ENCODE results near the gene HEMK1.
A peak's percentile ranks its signal among the peaks of the same experiment; 100 is the strongest.

Gene HEMK1

DNA sequence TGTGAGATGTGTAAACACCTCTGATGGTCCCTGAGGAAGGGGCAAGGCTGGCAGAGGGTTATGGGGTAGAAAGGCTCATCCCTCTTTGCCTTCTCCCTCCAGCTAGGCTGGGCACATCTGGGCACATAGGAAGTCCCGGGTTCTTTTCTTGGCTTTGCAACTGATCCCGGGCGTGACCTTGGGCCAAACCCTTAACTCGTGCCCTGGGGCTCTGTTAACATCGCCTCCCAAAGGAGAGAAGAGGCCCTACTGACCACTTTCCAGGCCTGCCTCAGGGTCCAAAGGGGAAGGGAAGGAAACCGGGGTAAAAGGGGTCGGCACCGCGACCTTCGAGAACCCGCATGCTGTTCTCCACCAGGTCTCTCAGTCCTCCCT, 2.3 kb upstream of the HEMK1 start:
- H3K4me1 ChIP-seq (ENCODE audit: control extremely low read depth in 1 of 4, control insufficient read depth in 4 of 4, insufficient read depth in 4 of 4, low read length in 3 of 4) = peaks cover 7 to 36% (median 30%) of the 10 kb centered on the region in 4 experiments
- 6% methylated on average over 3 of the region's 11 CpGs for WGBS (ENCODE audit: insufficient coverage)
- no peak overlapping the region for H3K27ac ChIP-seq (ENCODE audit: insufficient read depth in 1 of 2, low read depth in 1 of 2, low read length in 2 of 2, poor library complexity in 1 of 2, severe bottlenecking in 2 of 2)
- H3K36me3 ChIP-seq (ENCODE audit: control insufficient read depth in 4 of 4, insufficient read depth in 4 of 4, low read length in 3 of 4) = no peaks in the 10 kb centered on the region
- H3K9me3 ChIP-seq (ENCODE audit: control extremely low read depth in 1 of 5, control insufficient read depth in 4 of 5, insufficient read depth in 2 of 5, low read depth in 1 of 5, low read length in 4 of 5) = no peaks in the 10 kb centered on the region
- ChIA-PET CTCF (interaction anchor here (0.9 to 18.0 kb wide), 4 partner anchors 16 to 86 kb away, joined by 3 to 799 read pairs (median 104); partner anchors contain the start of genes CISH and MAPKAPK3), POLR2A (interaction anchor here (0.5 kb wide), 1 partner anchor 19 kb away, joined by 3 read pairs; no protein-coding TSS in a partner anchor)
- DNase-seq = no peak
- H3K27me3 ChIP-seq (replicated peaks in 2 of 5; ENCODE audit: control insufficient read depth in 4 of 5, insufficient read depth in 5 of 5, low read length in 4 of 5) = peaks cover 0 to 4% (median 0%) of the 10 kb centered on the region in 5 experiments
- H3K4me3 ChIP-seq (ENCODE audit: control insufficient read depth in 1 of 7, extremely low read depth in 1 of 7, insufficient read depth in 4 of 7, low read depth in 2 of 7, low read length in 6 of 7) = peak overlapping the region in 6 of 7 experiments; percentile 50 to 91 (median 62)

DNA sequence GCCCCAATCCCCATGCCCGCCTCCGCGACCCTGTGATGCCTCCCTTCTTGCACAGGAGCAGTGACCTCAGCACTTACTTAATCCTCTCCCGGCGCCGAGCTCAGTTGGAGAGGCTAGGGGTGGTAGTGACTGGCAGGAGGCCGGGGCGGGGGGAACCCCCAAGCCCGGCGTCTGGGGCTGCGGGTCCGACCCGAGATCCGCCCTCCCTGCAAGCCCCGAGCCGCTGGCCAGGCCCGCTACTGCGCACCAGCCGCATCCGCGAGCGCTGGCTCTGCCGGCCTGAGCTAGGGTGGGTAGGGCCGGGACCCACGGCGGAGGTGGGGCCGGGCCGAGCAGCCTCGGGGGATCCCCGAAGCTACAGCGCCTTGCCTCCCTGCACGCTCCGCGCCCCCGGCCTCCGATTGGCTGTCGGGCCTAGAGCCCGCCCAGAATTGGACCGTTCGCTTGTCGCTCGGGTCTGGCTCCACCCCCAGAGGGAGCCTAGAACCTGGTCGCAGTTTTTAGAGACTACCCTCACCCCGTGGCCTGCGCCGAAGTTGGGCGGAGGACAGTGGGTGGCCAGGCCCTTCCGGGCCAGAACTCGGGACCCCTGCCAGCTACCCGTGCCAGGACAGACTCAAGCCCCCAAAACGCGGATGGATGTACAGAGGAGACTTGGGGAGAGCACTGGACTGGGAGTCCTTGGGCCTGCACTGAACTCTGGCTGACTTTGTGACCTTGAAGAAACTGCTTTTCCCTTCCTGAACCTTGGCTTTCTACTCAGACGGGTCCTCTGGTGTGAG, 1.7 kb upstream of the HEMK1 start, which contains the start of gene C3orf18:
Gene C3orf18, minus strand, starts transcription at position 362 of the 782 bp plus-strand sequence. CDS start 2,048 bp downstream, outside the sequence.
- Histone ChIP-seq H3K27ac (ENCODE audit: insufficient read depth in 1 of 2, low read depth in 1 of 2, low read length in 2 of 2, poor library complexity in 1 of 2, severe bottlenecking in 2 of 2) (peak within 1 kb of the TSS in 1 of 2 experiments; percentile 80), H3K4me1 (ENCODE audit: control extremely low read depth in 1 of 4, control insufficient read depth in 4 of 4, insufficient read depth in 4 of 4, low read length in 3 of 4) (peaks cover 7 to 42% (median 36%) of the 10 kb centered on the region in 4 experiments)

DNA sequence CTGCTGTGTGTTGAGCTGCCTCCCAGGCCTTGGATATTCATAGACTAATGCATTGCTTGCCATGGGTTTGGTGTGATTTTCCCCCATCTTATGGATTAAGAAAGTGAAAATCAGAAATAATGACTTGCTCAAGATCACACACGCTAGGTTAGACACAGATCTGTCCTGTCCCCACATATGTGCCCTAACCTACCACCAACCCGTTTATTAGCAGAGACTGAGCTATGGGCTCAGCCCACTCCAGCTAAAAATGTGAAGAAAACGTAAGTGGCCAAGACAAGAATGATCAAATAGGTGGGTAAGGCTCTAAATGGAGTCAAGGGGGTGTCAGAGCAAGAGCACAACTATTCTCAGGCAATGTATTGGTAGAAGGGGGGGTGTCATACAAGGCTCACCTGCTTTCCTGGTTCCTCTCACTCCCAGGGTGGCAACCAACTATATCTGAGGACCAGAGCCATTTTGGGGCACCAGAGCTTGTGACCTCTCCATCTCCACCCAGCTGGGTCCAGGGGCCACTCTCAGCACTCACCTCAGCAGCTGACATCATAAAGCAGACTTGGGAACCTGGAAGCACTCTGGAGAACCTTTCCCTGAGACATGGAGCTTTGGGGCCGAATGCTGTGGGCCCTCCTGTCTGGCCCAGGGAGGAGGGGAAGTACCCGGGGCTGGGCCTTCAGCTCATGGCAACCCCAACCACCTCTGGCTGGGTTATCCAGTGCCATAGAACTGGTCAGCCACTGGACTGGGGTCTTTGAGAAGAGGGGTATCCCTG, 1.4 kb downstream of the HEMK1 start:
- POLR2A ChIA-PET = interaction anchor here (1.0 kb wide), 2 partner anchors 22 to 43 kb away, joined by 3 to 5 read pairs; no protein-coding TSS in a partner anchor
- H3K27me3 ChIP-seq (replicated peaks in 2 of 5; ENCODE audit: control insufficient read depth in 4 of 5, insufficient read depth in 5 of 5, low read length in 4 of 5) = peaks cover 0 to 4% (median 0%) of the 10 kb centered on the region in 5 experiments
- DNase-seq = no peak
- peaks cover 7 to 71% (median 47%) of the 10 kb centered on the region in 4 experiments for H3K4me1 ChIP-seq (ENCODE audit: control extremely low read depth in 1 of 4, control insufficient read depth in 4 of 4, insufficient read depth in 4 of 4, low read length in 3 of 4)
- peaks cover 0 to 13% (median 6%) of the 10 kb centered on the region in 4 experiments for H3K36me3 ChIP-seq (ENCODE audit: control insufficient read depth in 4 of 4, insufficient read depth in 4 of 4, low read length in 3 of 4)
- no peaks in the 10 kb centered on the region for H3K9me3 ChIP-seq (ENCODE audit: control extremely low read depth in 1 of 5, control insufficient read depth in 4 of 5, insufficient read depth in 2 of 5, low read depth in 1 of 5, low read length in 4 of 5)
- H3K27ac ChIP-seq (ENCODE audit: insufficient read depth in 1 of 2, low read depth in 1 of 2, low read length in 2 of 2, poor library complexity in 1 of 2, severe bottlenecking in 2 of 2) = peak overlapping the region in 1 of 2 experiments; percentile 80
- peak overlapping the region in 3 of 7 experiments; percentile 91 to 98 (median 91) for H3K4me3 ChIP-seq (ENCODE audit: control insufficient read depth in 1 of 7, extremely low read depth in 1 of 7, insufficient read depth in 4 of 7, low read depth in 2 of 7, low read length in 6 of 7)
- WGBS (ENCODE audit: insufficient coverage) = 96% methylated on average over 3 of the region's 5 CpGs
- CTCF ChIA-PET = interaction anchor here (1.2 to 18.0 kb wide), 10 partner anchors 8 to 819 kb away, joined by 3 to 799 read pairs (median 9); partner anchors contain the start of genes CISH and MAPKAPK3

More for the DNA sequence above, 1.7 kb upstream of the HEMK1 start, which contains the start of gene C3orf18:
- peak; percentile 90 to 96 (median 95) for DNase-seq
- no peaks in the 10 kb centered on the region for H3K9me3 ChIP-seq (ENCODE audit: control extremely low read depth in 1 of 5, control insufficient read depth in 4 of 5, insufficient read depth in 2 of 5, low read depth in 1 of 5, low read length in 4 of 5)
- CTCF ChIA-PET = interaction anchor here (0.9 to 18.0 kb wide), 4 partner anchors 22 to 86 kb away, joined by 3 to 799 read pairs (median 104); partner anchors contain the start of genes CISH and MAPKAPK3
- peaks cover 0 to 4% (median 0%) of the 10 kb centered on the region in 4 experiments for H3K36me3 ChIP-seq (ENCODE audit: control insufficient read depth in 4 of 4, insufficient read depth in 4 of 4, low read length in 3 of 4)
- peaks cover 0 to 4% (median 0%) of the 10 kb centered on the region in 5 experiments for H3K27me3 ChIP-seq (replicated peaks in 2 of 5; ENCODE audit: control insufficient read depth in 4 of 5, insufficient read depth in 5 of 5, low read length in 4 of 5)
- H3K4me3 ChIP-seq (ENCODE audit: control insufficient read depth in 1 of 7, extremely low read depth in 1 of 7, insufficient read depth in 4 of 7, low read depth in 2 of 7, low read length in 6 of 7) = peak within 1 kb of the TSS; percentile 42 to 98 (median 91)
- POLR2A ChIA-PET = interaction anchor here (0.5 to 0.8 kb wide), 2 partner anchors 18 to 812 kb away, joined by 3 read pairs; no protein-coding TSS in a partner anchor
- WGBS (ENCODE audit: insufficient coverage) = 2% methylated on average over 48 of the region's 53 CpGs

DNA sequence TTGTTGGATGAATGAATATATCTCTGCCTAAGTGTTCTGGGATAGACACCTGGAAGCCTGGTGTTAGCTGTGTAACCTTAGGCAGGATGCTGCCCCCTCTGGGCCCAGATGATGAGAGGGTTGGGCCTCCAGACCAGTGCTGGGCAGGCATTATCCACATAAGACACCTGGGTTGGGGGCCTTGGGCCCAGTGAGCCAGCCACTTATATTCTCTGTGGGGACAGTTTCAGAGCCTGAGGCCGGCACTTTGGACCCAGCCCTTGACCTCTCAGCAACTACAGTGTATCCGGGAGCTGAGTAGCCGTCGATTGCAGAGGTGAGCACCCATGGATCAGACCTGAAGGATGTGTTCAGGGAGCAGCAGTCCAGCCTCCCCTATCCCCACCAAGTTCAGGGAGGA, 2.2 kb downstream of the HEMK1 start:
- no peak overlapping the region for H3K27ac ChIP-seq (ENCODE audit: insufficient read depth in 1 of 2, low read depth in 1 of 2, low read length in 2 of 2, poor library complexity in 1 of 2, severe bottlenecking in 2 of 2)

DNA sequence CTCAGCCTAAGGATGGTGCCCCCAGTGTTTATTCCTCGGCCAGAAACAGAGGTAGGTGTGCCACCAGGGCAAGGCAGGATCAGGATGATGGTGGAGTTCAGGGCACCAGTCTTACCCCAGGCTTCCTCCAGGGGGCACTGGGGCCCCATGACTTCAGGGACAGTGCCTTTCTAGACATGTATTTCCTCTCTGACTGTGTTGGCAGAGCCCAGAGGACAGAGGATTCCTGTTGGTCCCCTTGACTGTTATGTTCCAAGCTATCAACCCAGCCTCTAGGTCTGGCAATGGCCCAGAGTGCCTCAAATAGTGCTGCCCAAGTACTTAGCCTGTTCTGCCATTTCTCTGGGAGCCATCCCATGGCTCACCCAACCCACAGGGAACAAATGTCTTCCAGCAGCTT, 2.8 kb downstream of the HEMK1 start:
- ChIA-PET CTCF (interaction anchor here (0.5 to 18.0 kb wide), 9 partner anchors 9 to 938 kb away, joined by 3 to 799 read pairs (median 8); partner anchors contain the start of genes CISH and MAPKAPK3), POLR2A (interaction anchor here (0.6 to 1.3 kb wide), 3 partner anchors 38 to 41 kb away, joined by 3 to 5 read pairs (median 5); partner anchors contain the start of gene CISH)
- 29% methylated on average over 1 of the region's 1 CpG for WGBS (ENCODE audit: insufficient coverage)

More for the DNA sequence above, 2.2 kb downstream of the HEMK1 start:
- WGBS (ENCODE audit: insufficient coverage) = 100% methylated on average over 1 of the region's 4 CpGs
- peaks cover 0 to 13% (median 8%) of the 10 kb centered on the region in 4 experiments for H3K36me3 ChIP-seq (ENCODE audit: control insufficient read depth in 4 of 4, insufficient read depth in 4 of 4, low read length in 3 of 4)
- H3K4me3 ChIP-seq (ENCODE audit: control insufficient read depth in 1 of 7, extremely low read depth in 1 of 7, insufficient read depth in 4 of 7, low read depth in 2 of 7, low read length in 6 of 7) = no peak overlapping the region
- no peaks in the 10 kb centered on the region for H3K9me3 ChIP-seq (ENCODE audit: control extremely low read depth in 1 of 5, control insufficient read depth in 4 of 5, insufficient read depth in 2 of 5, low read depth in 1 of 5, low read length in 4 of 5)
- H3K4me1 ChIP-seq (ENCODE audit: control extremely low read depth in 1 of 4, control insufficient read depth in 4 of 4, insufficient read depth in 4 of 4, low read length in 3 of 4) = peaks cover 7 to 71% (median 47%) of the 10 kb centered on the region in 4 experiments
- ChIA-PET CTCF (interaction anchor here (1.3 to 18.0 kb wide), 9 partner anchors 10 to 818 kb away, joined by 3 to 799 read pairs (median 8); partner anchors contain the start of genes CISH and MAPKAPK3), POLR2A (no interaction called here)
- H3K27me3 ChIP-seq (replicated peaks in 2 of 5; ENCODE audit: control insufficient read depth in 4 of 5, insufficient read depth in 5 of 5, low read length in 4 of 5) = peaks cover 0 to 4% (median 0%) of the 10 kb centered on the region in 5 experiments
- DNase-seq = no peak

DNA sequence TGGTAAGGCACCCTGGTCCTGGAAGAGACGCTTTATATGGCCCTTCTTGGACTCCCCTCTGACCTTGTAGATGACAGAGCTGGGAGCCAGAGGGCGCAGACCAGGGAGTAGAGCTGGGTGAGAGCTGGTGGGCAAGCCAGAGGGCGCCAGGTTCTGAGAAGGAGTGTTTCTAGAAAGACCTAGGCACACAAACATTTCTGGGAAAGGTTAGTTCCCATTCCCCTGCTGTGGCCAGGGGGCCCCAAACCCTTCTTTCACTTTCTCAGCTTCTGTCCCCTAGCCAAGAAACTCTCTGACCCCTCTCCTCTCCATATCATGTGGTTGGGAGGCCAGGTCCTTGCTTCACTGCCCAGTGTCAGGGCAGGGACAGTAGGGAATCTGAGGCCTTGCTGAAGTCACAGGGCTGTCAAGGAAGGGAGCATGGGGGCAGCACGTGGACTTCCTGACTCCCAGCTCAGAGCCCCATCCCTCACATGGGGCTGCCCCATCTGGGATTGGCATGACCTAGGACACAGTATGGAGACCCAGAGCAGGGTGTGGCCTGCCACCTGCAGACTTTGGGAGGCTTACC, 3.6 kb downstream of the HEMK1 start:
- H3K36me3 ChIP-seq (ENCODE audit: control insufficient read depth in 4 of 4, insufficient read depth in 4 of 4, low read length in 3 of 4) = peaks cover 0 to 22% (median 16%) of the 10 kb centered on the region in 4 experiments
- ChIA-PET CTCF (interaction anchor here (1.1 to 18.0 kb wide), 8 partner anchors 8 to 806 kb away, joined by 3 to 799 read pairs (median 10); partner anchors contain the start of genes CISH and MAPKAPK3), POLR2A (interaction anchor here (1.2 to 1.3 kb wide), 2 partner anchors 39 to 41 kb away, joined by 5 read pairs; partner anchors contain the start of gene CISH)
- peaks cover 7 to 73% (median 39%) of the 10 kb centered on the region in 4 experiments for H3K4me1 ChIP-seq (ENCODE audit: control extremely low read depth in 1 of 4, control insufficient read depth in 4 of 4, insufficient read depth in 4 of 4, low read length in 3 of 4)
- H3K4me3 ChIP-seq (ENCODE audit: control insufficient read depth in 1 of 7, extremely low read depth in 1 of 7, insufficient read depth in 4 of 7, low read depth in 2 of 7, low read length in 6 of 7) = peak overlapping the region in 1 of 7 experiments; percentile 40
- 71% methylated on average over 4 of the region's 4 CpGs for WGBS (ENCODE audit: insufficient coverage)
- H3K27me3 ChIP-seq (replicated peaks in 2 of 5; ENCODE audit: control insufficient read depth in 4 of 5, insufficient read depth in 5 of 5, low read length in 4 of 5) = peaks cover 0 to 2% (median 0%) of the 10 kb centered on the region in 5 experiments
- peak overlapping the region in 1 of 2 experiments; percentile 35 for H3K27ac ChIP-seq (ENCODE audit: insufficient read depth in 1 of 2, low read depth in 1 of 2, low read length in 2 of 2, poor library complexity in 1 of 2, severe bottlenecking in 2 of 2)
- H3K9me3 ChIP-seq (ENCODE audit: control extremely low read depth in 1 of 5, control insufficient read depth in 4 of 5, insufficient read depth in 2 of 5, low read depth in 1 of 5, low read length in 4 of 5) = no peaks in the 10 kb centered on the region
- DNase-seq = no peak

More for the DNA sequence above, 2.8 kb downstream of the HEMK1 start:
- Histone ChIP-seq H3K27ac (ENCODE audit: insufficient read depth in 1 of 2, low read depth in 1 of 2, low read length in 2 of 2, poor library complexity in 1 of 2, severe bottlenecking in 2 of 2) (peak overlapping the region in 1 of 2 experiments; percentile 14), H3K27me3 (replicated peaks in 2 of 5; ENCODE audit: control insufficient read depth in 4 of 5, insufficient read depth in 5 of 5, low read length in 4 of 5) (peaks cover 0 to 2% (median 0%) of the 10 kb centered on the region in 5 experiments), H3K36me3 (ENCODE audit: control insufficient read depth in 4 of 4, insufficient read depth in 4 of 4, low read length in 3 of 4) (peaks cover 0 to 15% (median 11%) of the 10 kb centered on the region in 4 experiments), H3K4me1 (ENCODE audit: control extremely low read depth in 1 of 4, control insufficient read depth in 4 of 4, insufficient read depth in 4 of 4, low read length in 3 of 4) (peaks cover 7 to 70% (median 44%) of the 10 kb centered on the region in 4 experiments), H3K4me3 (ENCODE audit: control insufficient read depth in 1 of 7, extremely low read depth in 1 of 7, insufficient read depth in 4 of 7, low read depth in 2 of 7, low read length in 6 of 7) (peak overlapping the region in 1 of 7 experiments; percentile 40), H3K9me3 (ENCODE audit: control extremely low read depth in 1 of 5, control insufficient read depth in 4 of 5, insufficient read depth in 2 of 5, low read depth in 1 of 5, low read length in 4 of 5) (no peaks in the 10 kb centered on the region)
- DNase-seq = peak; percentile 73 to 85 (median 77)

Measured in common myeloid progenitor, CD34-positive (primary cell).